ENCODE results near the gene HNRNPA2B1. TPM values are rescaled to one million over a fixed set of nuclear protein-coding genes. Genes with fewer than 3 reads are reported as not detected.
"Not testable (repeated sequence)": the region's sequence is repeated elsewhere in the genome, so short reads cannot be mapped to it uniquely, and the experiment has no call there.

The HNRNPA2B1 gene
- total RNA-seq, 6 donors from 2014 or later, result 192 to 416 (median 314) TPM

- Histone ChIP-seq H3K36me3 (peaks cover 0 to 7% (median 0%) of the 10 kb centered on the region in 4 donors), H3K27me3 (no peaks in the 10 kb centered on the region), H3K9me3 (no peaks in the 10 kb centered on the region), H3K4me1 (peaks cover 0 to 3% (median 0%) of the 10 kb centered on the region in 4 donors), H3K4me3 (no peak overlapping the region), H3K27ac (no peak overlapping the region)
- TF ChIP-seq EP300 (IDR thresholded peaks at IDR 0.05), result no peak
- no peak for TF ChIP-seq CTCF (IDR thresholded peaks at IDR 0.05)
- TF ChIP-seq POLR2AphosphoS5 (IDR thresholded peaks at IDR 0.05), result no peak
- no peak for TF ChIP-seq POLR2A (IDR thresholded peaks at IDR 0.05)
- ATAC-seq (ENCODE audit: low FRiP score in 2 of 2) (no peak), DNase-seq (no peak)
- WGBS, 2 donors, result 83 to 87% methylated on average over 3 of the region's 3 CpGs
These were observed 33.1 kb downstream of the HNRNPA2B1 start for GRCh38 chr7:26167303-26167934.

- WGBS, 2 donors, result 81 to 85% methylated on average over 5 of the region's 5 CpGs
- TF ChIP-seq EP300 (IDR thresholded peaks at IDR 0.05), result no peak
- TF ChIP-seq POLR2A (IDR thresholded peaks at IDR 0.05), result no peak
- no peak for TF ChIP-seq POLR2AphosphoS5 (IDR thresholded peaks at IDR 0.05)
- no peak for TF ChIP-seq CTCF (IDR thresholded peaks at IDR 0.05)
- no peak overlapping the region for H3K4me3 ChIP-seq
- no peak for ATAC-seq (ENCODE audit: low FRiP score in 2 of 2)
- no peaks in the 10 kb centered on the region for H3K9me3 ChIP-seq
- no peak for DNase-seq
- peaks cover 0 to 3% (median 0%) of the 10 kb centered on the region in 4 donors for H3K4me1 ChIP-seq
- H3K27ac ChIP-seq, result no peak overlapping the region
- peaks cover 0 to 7% (median 0%) of the 10 kb centered on the region in 4 donors for H3K36me3 ChIP-seq
- H3K27me3 ChIP-seq, result no peaks in the 10 kb centered on the region
These were observed 33.8 kb downstream of the HNRNPA2B1 start for GRCh38 chr7:26166684-26167266.

GRCh38 chr7:26165950-26166683 lies 34.4 kb downstream of the HNRNPA2B1 start:
- WGBS, 2 donors, result 81 to 85% methylated on average over 9 of the region's 9 CpGs
- H3K4me3 ChIP-seq, result no peak overlapping the region
- H3K9me3 ChIP-seq, result no peaks in the 10 kb centered on the region
- H3K27me3 ChIP-seq, result no peaks in the 10 kb centered on the region
- H3K27ac ChIP-seq, result no peak overlapping the region
- DNase-seq, result no peak
- no peak for TF ChIP-seq POLR2A (IDR thresholded peaks at IDR 0.05)
- TF ChIP-seq POLR2AphosphoS5 (IDR thresholded peaks at IDR 0.05), result no peak
- no peak for TF ChIP-seq CTCF (IDR thresholded peaks at IDR 0.05)
- TF ChIP-seq EP300 (IDR thresholded peaks at IDR 0.05), result no peak
- peaks cover 0 to 3% (median 0%) of the 10 kb centered on the region in 4 donors for H3K4me1 ChIP-seq
- H3K36me3 ChIP-seq, result peaks cover 0 to 5% (median 0%) of the 10 kb centered on the region in 4 donors
- ATAC-seq (ENCODE audit: low FRiP score in 2 of 2), result no peak

GRCh38 chr7:26163804-26164203 lies 36.7 kb downstream of the HNRNPA2B1 start:
- ATAC-seq (ENCODE audit: low FRiP score in 2 of 2); DNase-seq; H3K9me3 ChIP-seq; H3K27ac ChIP-seq; H3K4me3 ChIP-seq; H3K4me1 ChIP-seq; H3K36me3 ChIP-seq; H3K27me3 ChIP-seq: not testable (repeated sequence)
- 84 to 100% methylated on average over 1 of the region's 1 CpG for WGBS, 2 donors

GRCh38 chr7:26162431-26162830 lies 38.1 kb downstream of the HNRNPA2B1 start:
- Histone ChIP-seq H3K27ac (no peak overlapping the region), H3K4me3 (no peak overlapping the region), H3K36me3 (no peaks in the 10 kb centered on the region), H3K4me1 (peaks cover 0 to 3% (median 0%) of the 10 kb centered on the region in 4 donors), H3K27me3 (no peaks in the 10 kb centered on the region), H3K9me3 (no peaks in the 10 kb centered on the region)
- ATAC-seq (ENCODE audit: low FRiP score in 2 of 2), result no peak
- DNase-seq, result no peak
- WGBS, 2 donors, result 88 to 92% methylated on average over 2 of the region's 2 CpGs
- TF ChIP-seq EP300 (IDR thresholded peaks at IDR 0.05) (no peak), POLR2A (IDR thresholded peaks at IDR 0.05) (no peak), CTCF (IDR thresholded peaks at IDR 0.05) (no peak), POLR2AphosphoS5 (IDR thresholded peaks at IDR 0.05) (no peak)

Measured in upper lobe of left lung (tissue), 6 donors.